Measurements from ENCODE around the gene SEMA3C. TPM values are rescaled to one million over a fixed set of nuclear protein-coding genes. Genes with fewer than 3 reads are reported as not detected.

Gene SEMA3C
- total RNA-seq, 1 donor from 2014 or later: 148 TPM

DNA sequence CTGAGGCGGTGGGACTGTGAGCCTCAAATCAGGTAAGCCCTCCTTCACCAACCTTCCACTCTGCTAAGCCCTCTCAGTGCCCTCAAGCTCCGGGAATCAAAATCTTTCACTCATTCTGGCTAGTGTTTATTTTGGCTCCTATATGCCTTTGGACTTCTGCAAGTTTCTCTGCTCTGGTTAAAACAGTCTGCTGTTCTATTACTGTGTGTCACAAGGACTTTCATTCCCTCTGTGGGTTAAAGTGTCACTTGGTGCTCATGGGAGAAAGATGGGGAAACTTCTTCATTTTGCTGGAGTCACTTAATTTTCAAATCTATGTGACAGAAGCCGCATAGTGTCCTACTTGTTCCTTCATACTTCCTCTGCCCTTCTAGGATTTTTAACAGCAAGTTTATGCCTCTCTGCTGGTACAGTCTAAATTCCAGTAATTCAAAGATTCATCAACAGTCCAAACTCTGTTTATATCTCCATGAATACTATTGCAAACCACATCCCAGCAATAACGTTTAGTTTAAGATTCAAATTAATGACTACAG, 219.1 kb downstream of the SEMA3C start:
- H3K4me3 ChIP-seq (ENCODE audit: insufficient read depth, low read depth, low read length): no peak overlapping the region
- H3K4me1 ChIP-seq (ENCODE audit: insufficient read depth, low read length): peaks cover 12% of the 10 kb centered on the region
- FAIRE-seq (peak; percentile 39), DNase-seq (ENCODE audit: low read depth) (peak; percentile 54)
- TF ChIP-seq CTCF (IDR thresholded peaks at IDR 0.05; ENCODE audit: insufficient read depth, low read depth, low read length) (no peak), EZH2 (IDR thresholded peaks at IDR 0.05; ENCODE audit: insufficient read depth, low read length) (no peak)
- no peak overlapping the region for H3K27ac ChIP-seq (ENCODE audit: low read depth, low read length)
- H3K4me2 ChIP-seq (ENCODE audit: low read length): peak overlapping the region; percentile 26
- no peaks in the 10 kb centered on the region for H3K27me3 ChIP-seq (ENCODE audit: insufficient read depth, low read length)
- peak overlapping the region; percentile 57 for H2AFZ ChIP-seq (ENCODE audit: low read depth, low read length)
- no peaks in the 10 kb centered on the region for H3K27me3 Mint-ChIP-seq (ENCODE audit: low read depth, unreplicated experiment)
- no peak overlapping the region for H3K9ac ChIP-seq (ENCODE audit: low read length)
- H3K36me3 Mint-ChIP-seq (ENCODE audit: low read depth, unreplicated experiment): no peaks in the 10 kb centered on the region
- H3K79me2 ChIP-seq (ENCODE audit: insufficient read depth, low read length): no peaks in the 10 kb centered on the region
- no peaks in the 10 kb centered on the region for H4K20me1 ChIP-seq (ENCODE audit: insufficient read depth, low read length)
- H3K27ac Mint-ChIP-seq (ENCODE audit: unreplicated experiment): no peak overlapping the region
- H3K4me1 Mint-ChIP-seq (ENCODE audit: low read depth, unreplicated experiment): peaks cover 17% of the 10 kb centered on the region
- H3K9me3 Mint-ChIP-seq (ENCODE audit: unreplicated experiment): peaks cover 4% of the 10 kb centered on the region
- H3K4me3 Mint-ChIP-seq (ENCODE audit: unreplicated experiment): no peak overlapping the region
- no peaks in the 10 kb centered on the region for H3K36me3 ChIP-seq (ENCODE audit: insufficient read depth, low read length)
- H3K9me3 ChIP-seq (ENCODE audit: insufficient read depth, low read depth, low read length): peaks cover 1% of the 10 kb centered on the region

GRCh38 chr7:80699045-80699638, 219.7 kb downstream of the SEMA3C start:
- Histone ChIP-seq H3K4me2 (ENCODE audit: low read length) (peak overlapping the region; percentile 26), H4K20me1 (ENCODE audit: insufficient read depth, low read length) (no peaks in the 10 kb centered on the region), H3K79me2 (ENCODE audit: insufficient read depth, low read length) (no peaks in the 10 kb centered on the region), H3K4me1 (ENCODE audit: insufficient read depth, low read length) (peaks cover 12% of the 10 kb centered on the region), H2AFZ (ENCODE audit: low read depth, low read length) (peak overlapping the region; percentile 57), H3K9me3 (ENCODE audit: insufficient read depth, low read depth, low read length) (peaks cover 2% of the 10 kb centered on the region), H3K4me3 (ENCODE audit: insufficient read depth, low read depth, low read length) (no peak overlapping the region), H3K27me3 (ENCODE audit: insufficient read depth, low read length) (no peaks in the 10 kb centered on the region), H3K27ac (ENCODE audit: low read depth, low read length) (no peak overlapping the region), H3K9ac (ENCODE audit: low read length) (no peak overlapping the region), H3K36me3 (ENCODE audit: insufficient read depth, low read length) (no peaks in the 10 kb centered on the region)
- peaks cover 17% of the 10 kb centered on the region for H3K4me1 Mint-ChIP-seq (ENCODE audit: low read depth, unreplicated experiment)
- no peaks in the 10 kb centered on the region for H3K27me3 Mint-ChIP-seq (ENCODE audit: low read depth, unreplicated experiment)
- H3K27ac Mint-ChIP-seq (ENCODE audit: unreplicated experiment): no peak overlapping the region
- H3K4me3 Mint-ChIP-seq (ENCODE audit: unreplicated experiment): no peak overlapping the region
- H3K9me3 Mint-ChIP-seq (ENCODE audit: unreplicated experiment): peaks cover 7% of the 10 kb centered on the region
- no peak for DNase-seq (ENCODE audit: low read depth)
- TF ChIP-seq CTCF (IDR thresholded peaks at IDR 0.05; ENCODE audit: insufficient read depth, low read depth, low read length): peak; percentile 69
- TF ChIP-seq EZH2 (IDR thresholded peaks at IDR 0.05; ENCODE audit: insufficient read depth, low read length): no peak
- H3K36me3 Mint-ChIP-seq (ENCODE audit: low read depth, unreplicated experiment): no peaks in the 10 kb centered on the region
- FAIRE-seq: peak; percentile 77
